Stomach (tissue), 4 donors: ENCODE data around the gene TTC3.

Experiments
- EP300 ChIP-seq: sonication (generic); formaldehyde crosslinking; IDR thresholded peaks from one replicate; pipeline ENCODE4 v1.6.1; 2017; ENCODE audit warnings: antibody characterized with exemption
- POLR2AphosphoS5 ChIP-seq, 3 donors: sonication (generic); formaldehyde crosslinking; IDR thresholded peaks; one replicate each; pipeline ENCODE4 v1.6.1; 2016; ENCODE audit warnings: antibody characterized with exemption in 3 of 3
- TF ChIP-seq, protein P1 (sequence below), 7 experiments: fragments of 450-650 bp in 4 of 7; fragments of 200-600 bp in 3 of 7; sonication (generic) in 3 of 7; IDR thresholded peaks; one replicate each; pipeline ENCODE4 v1.5.1; 2016 to 2019; ENCODE audit warnings: antibody characterized with exemption in 7 of 7, control low read depth in 2 of 7, mild to moderate bottlenecking in 1 of 7

DNA sequence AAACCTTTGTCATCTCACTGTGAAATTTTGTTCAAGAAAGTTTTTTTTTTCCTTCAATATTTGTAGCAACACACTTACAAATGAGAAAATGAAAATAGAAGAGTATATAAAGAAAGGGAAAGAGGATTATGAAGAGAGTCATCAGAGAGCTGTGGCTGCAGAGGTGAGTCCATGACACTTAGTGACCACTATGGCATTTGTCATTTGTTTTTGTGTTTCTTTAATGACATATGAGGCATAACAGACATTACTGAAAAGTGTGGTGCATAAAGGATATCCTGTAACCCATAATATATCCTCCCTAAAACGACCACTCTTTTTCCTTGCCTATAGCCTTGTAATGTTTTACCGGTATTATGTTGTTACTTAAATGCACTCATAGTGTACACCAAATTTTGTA is 113.9 kb downstream of the TTC3 start:
- TF ChIP-seq, protein P1, sequence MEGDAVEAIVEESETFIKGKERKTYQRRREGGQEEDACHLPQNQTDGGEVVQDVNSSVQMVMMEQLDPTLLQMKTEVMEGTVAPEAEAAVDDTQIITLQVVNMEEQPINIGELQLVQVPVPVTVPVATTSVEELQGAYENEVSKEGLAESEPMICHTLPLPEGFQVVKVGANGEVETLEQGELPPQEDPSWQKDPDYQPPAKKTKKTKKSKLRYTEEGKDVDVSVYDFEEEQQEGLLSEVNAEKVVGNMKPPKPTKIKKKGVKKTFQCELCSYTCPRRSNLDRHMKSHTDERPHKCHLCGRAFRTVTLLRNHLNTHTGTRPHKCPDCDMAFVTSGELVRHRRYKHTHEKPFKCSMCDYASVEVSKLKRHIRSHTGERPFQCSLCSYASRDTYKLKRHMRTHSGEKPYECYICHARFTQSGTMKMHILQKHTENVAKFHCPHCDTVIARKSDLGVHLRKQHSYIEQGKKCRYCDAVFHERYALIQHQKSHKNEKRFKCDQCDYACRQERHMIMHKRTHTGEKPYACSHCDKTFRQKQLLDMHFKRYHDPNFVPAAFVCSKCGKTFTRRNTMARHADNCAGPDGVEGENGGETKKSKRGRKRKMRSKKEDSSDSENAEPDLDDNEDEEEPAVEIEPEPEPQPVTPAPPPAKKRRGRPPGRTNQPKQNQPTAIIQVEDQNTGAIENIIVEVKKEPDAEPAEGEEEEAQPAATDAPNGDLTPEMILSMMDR (IDR thresholded peaks at IDR 0.05), result no peak
- TF ChIP-seq EP300 (no peak), POLR2AphosphoS5 (IDR thresholded peaks at IDR 0.05) (no peak)
